Measurements from ENCODE around the gene PRPH.

The PRPH gene

GRCh38 chr12:49334226-49334625 is 39.3 kb downstream of the PRPH start:
- DNase-seq, result no peak

GRCh38 chr12:49334681-49335080 is 39.7 kb downstream of the PRPH start:
- no peak for DNase-seq

GRCh38 chr12:49335118-49335954 is 40.4 kb downstream of the PRPH start:
- DNase-seq, result no peak

GRCh38 chr12:49335955-49336644 is 41.2 kb downstream of the PRPH start:
- DNase-seq, result no peak

GRCh38 chr12:49336645-49337584 is 42.0 kb downstream of the PRPH start, which contains the start of gene C1QL4:
Gene C1QL4 (minus strand): TSS chr12:49337188. CDS start chr12:49336477, 711 bp downstream.
- DNase-seq, result peak; percentile 90

GRCh38 chr12:49338830-49339463 is 44.0 kb downstream of the PRPH start:
- no peak for DNase-seq

- DNase-seq, result no peak
These were observed 44.5 kb downstream of the PRPH start for GRCh38 chr12:49339464-49339861.

- no peak for DNase-seq
These were observed 45.3 kb downstream of the PRPH start for GRCh38 chr12:49340095-49340870.

- DNase-seq, result no peak
These were observed 46.2 kb downstream of the PRPH start for GRCh38 chr12:49340971-49341776.

GRCh38 chr12:49341777-49342065 is 46.8 kb downstream of the PRPH start:
- no peak for DNase-seq

- peak; percentile 79 for DNase-seq
These were observed 47.3 kb downstream of the PRPH start for GRCh38 chr12:49342066-49342913.

GRCh38 chr12:49342914-49343731 is 48.2 kb downstream of the PRPH start:
- DNase-seq, result peak; percentile 68

GRCh38 chr12:49344486-49345050 is 49.6 kb downstream of the PRPH start:
- no peak for DNase-seq

- peak; percentile 17 for DNase-seq
These were observed 50.3 kb downstream of the PRPH start for GRCh38 chr12:49345051-49345824.

- DNase-seq, result no peak
These were observed 51.1 kb downstream of the PRPH start for GRCh38 chr12:49345825-49346658.

GRCh38 chr12:49346659-49347310 is 51.8 kb downstream of the PRPH start, which contains the start of gene DNAJC22:
Gene DNAJC22 (plus strand): TSS chr12:49346888. CDS start chr12:49348873, 1,985 bp downstream.
- DNase-seq, result peak; percentile 47
